PC-3 (cell line): Measurements from ENCODE around the gene TMEM176A. TPM values are rescaled to one million over a fixed set of nuclear protein-coding genes. Genes with fewer than 3 reads are reported as not detected.

Experiments
- ATAC-seq: fragments of 200-7000 bp; cut with Tn5 transposase; 2 replicates; pipeline ENCODE4 v1.9.1; 2020; ENCODE audit warnings: mild to moderate bottlenecking, moderate library complexity
- BruUV-seq: library from RNA; stranded (reverse); fragments of 400-500 nt; replicated peaks from 2 replicates; lab custom pipeline; 2021; lab: Mats Ljungman, UMichigan
- CTCF ChIA-PET: fragments of 300-600 bp; sonication (Branson Sonifier 250); formaldehyde crosslinking; loops from one replicate; lab custom pipeline; 2022; ENCODE audit warnings: antibody characterized with exemption; lab: Charles Lee
- POLR2A ChIA-PET: fragments of 300-600 bp; sonication (Branson Sonifier 250); formaldehyde crosslinking; loops from one replicate; lab custom pipeline; 2022; ENCODE audit warnings: antibody characterized with exemption; ENCODE audit not compliant: unreplicated experiment; lab: Charles Lee
- DNase-seq: peaks from one replicate; pipeline ENCODE4 v3.0.0-alpha.2; 2015
- H2AFZ ChIP-seq: fragments of 300-600 bp; sonication (generic); 2 replicates; pipeline ENCODE4 v1.6.0; 2016; ENCODE audit warnings: antibody characterized with exemption, low read length
- H3F3A ChIP-seq: fragments of 300-600 bp; sonication (generic); one replicate; pipeline ENCODE4 v1.6.0; 2017; ENCODE audit warnings: antibody characterized with exemption, low read length, control low read depth, mild to moderate bottlenecking; ENCODE audit not compliant: unreplicated experiment
- H3K27ac ChIP-seq: fragments of 300-600 bp; sonication (generic); 2 replicates; pipeline ENCODE4 v1.5.1; 2016; ENCODE audit warnings: mild to moderate bottlenecking, low read length
- H3K27me3 ChIP-seq: fragments of 300-600 bp; sonication (generic); 2 replicates; pipeline ENCODE4 v1.6.1; 2016; ENCODE audit warnings: low read length, mixed read lengths
- H3K36me3 ChIP-seq: fragments of 300-600 bp; sonication (generic); 2 replicates; pipeline ENCODE4 v1.6.1; 2016; ENCODE audit warnings: low read depth, mixed run types, low read length, mixed read lengths
- H3K4me1 ChIP-seq: fragments of 300-600 bp; sonication (generic); 2 replicates; pipeline ENCODE4 v1.5.1; 2016; ENCODE audit warnings: low read length; ENCODE audit not compliant: insufficient read depth
- H3K4me2 ChIP-seq: fragments of 300-600 bp; sonication (generic); 2 replicates; pipeline ENCODE4 v1.6.0; 2016; ENCODE audit warnings: low read length
- H3K4me3 ChIP-seq: fragments of 300-600 bp; sonication (generic); 2 replicates; pipeline ENCODE4 v1.5.1; 2016; ENCODE audit warnings: mild to moderate bottlenecking, low read length, mixed read lengths
- H3K79me2 ChIP-seq: fragments of 300-600 bp; sonication (generic); 2 replicates; pipeline ENCODE4 v1.6.1; 2017; ENCODE audit warnings: low read length, mixed read lengths
- H3K9ac ChIP-seq: fragments of 300-600 bp; sonication (generic); 2 replicates; pipeline ENCODE4 v1.6.0; 2016; ENCODE audit warnings: mild to moderate bottlenecking, low read length
- H3K9me2 ChIP-seq: fragments of 300-600 bp; sonication (generic); replicated peaks from 2 replicates; pipeline ENCODE4 v1.6.1; 2016; ENCODE audit warnings: mixed run types, low read length, mixed read lengths
- H3K9me3 ChIP-seq: fragments of 300-600 bp; sonication (generic); 2 replicates; pipeline ENCODE4 v1.6.1; 2016; ENCODE audit warnings: low read length, mixed read lengths
- H4K20me1 ChIP-seq: fragments of 300-600 bp; sonication (generic); 2 replicates; pipeline ENCODE4 v1.6.1; 2016; ENCODE audit warnings: low read length, mixed read lengths
- EZH2 ChIP-seq: fragments of 300-600 bp; sonication (generic); IDR thresholded peaks from one replicate; pipeline ENCODE4 v1.6.1; 2017; ENCODE audit warnings: antibody characterized with exemption, mild to moderate bottlenecking, low read length; ENCODE audit not compliant: unreplicated experiment
- EZH2phosphoT487 ChIP-seq: fragments of 300-600 bp; sonication (generic); IDR thresholded peaks from 2 replicates; pipeline ENCODE4 v1.6.1; 2018; ENCODE audit warnings: mild to moderate bottlenecking, antibody characterized with exemption, low read length, borderline replicate concordance
- intact Hi-C: fragments of 100-400 bp; cut with micrococcal nuclease; formaldehyde crosslinking; loops from 2 replicates; pipeline ENCODE4 v1.9.0; 2023
- total RNA-seq: library from RNA; depleted of rRNA; stranded (reverse); fragments of >200 nt; gene quantifications from 2 replicates; pipeline ENCODE4 v1.2.3, GENCODE V29; 2014
- TF ChIP-seq, protein P1 (sequence below): fragments of 300-600 bp; sonication (generic); conservative IDR thresholded peaks from 2 replicates; pipeline ENCODE4 v1.5.1; 2017; ENCODE audit warnings: antibody characterized with exemption, low read depth, mild to moderate bottlenecking, low read length

The TMEM176A gene
- total RNA-seq, 1 experiment from 2014 or later, result not detected

DNA sequence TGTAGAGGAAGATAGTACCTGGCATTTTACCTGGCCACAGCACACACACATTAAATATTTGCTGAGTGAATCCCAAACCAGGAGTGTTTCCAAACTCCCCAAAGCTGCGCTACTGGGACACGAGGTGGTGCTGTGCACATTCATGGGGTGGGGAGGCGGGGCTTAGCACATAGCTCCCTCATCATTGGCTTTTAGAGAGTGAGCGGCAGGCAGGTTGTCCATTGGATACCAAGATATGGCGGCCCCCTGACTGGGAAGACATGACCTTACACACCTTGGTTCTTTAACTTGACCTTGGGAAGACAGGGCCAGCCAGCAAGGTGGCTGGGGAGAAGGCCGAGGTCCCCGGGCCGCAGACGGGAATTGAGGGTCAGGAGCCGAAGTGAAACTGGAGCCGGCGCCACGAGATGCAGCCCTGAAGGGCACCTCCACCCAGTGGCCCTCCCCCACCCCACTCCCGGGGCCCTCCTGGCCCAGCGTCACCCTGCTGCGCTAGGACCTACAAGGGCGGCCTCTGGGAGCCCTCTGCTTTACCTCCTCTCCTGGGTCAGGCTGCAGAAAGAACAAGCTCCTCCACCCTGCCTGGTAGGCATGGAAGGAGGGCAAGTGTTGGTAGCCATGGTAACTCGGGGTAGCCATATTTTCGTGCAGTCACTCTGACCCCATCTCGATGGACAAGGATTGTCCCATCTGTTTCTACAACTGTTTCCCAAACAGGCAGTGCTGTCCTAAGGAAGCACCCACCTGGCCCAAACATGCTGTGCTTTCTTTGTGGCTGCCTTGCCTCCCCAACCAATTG lies 24.0 kb downstream of the TMEM176A start:
- ATAC-seq (no peak), DNase-seq (no peak)
- TF ChIP-seq, protein P1, sequence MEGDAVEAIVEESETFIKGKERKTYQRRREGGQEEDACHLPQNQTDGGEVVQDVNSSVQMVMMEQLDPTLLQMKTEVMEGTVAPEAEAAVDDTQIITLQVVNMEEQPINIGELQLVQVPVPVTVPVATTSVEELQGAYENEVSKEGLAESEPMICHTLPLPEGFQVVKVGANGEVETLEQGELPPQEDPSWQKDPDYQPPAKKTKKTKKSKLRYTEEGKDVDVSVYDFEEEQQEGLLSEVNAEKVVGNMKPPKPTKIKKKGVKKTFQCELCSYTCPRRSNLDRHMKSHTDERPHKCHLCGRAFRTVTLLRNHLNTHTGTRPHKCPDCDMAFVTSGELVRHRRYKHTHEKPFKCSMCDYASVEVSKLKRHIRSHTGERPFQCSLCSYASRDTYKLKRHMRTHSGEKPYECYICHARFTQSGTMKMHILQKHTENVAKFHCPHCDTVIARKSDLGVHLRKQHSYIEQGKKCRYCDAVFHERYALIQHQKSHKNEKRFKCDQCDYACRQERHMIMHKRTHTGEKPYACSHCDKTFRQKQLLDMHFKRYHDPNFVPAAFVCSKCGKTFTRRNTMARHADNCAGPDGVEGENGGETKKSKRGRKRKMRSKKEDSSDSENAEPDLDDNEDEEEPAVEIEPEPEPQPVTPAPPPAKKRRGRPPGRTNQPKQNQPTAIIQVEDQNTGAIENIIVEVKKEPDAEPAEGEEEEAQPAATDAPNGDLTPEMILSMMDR, result no peak
- no peak for TF ChIP-seq EZH2
- no peaks in the 10 kb centered on the region for H3K9me3 ChIP-seq
- CTCF ChIA-PET, result no interaction called here
- H3K4me3 ChIP-seq, result no peak overlapping the region
- H3F3A ChIP-seq, result no peaks in the 10 kb centered on the region
- H3K9me2 ChIP-seq, result no peaks in the 10 kb centered on the region
- no peaks in the 10 kb centered on the region for H3K79me2 ChIP-seq
- no TSS peak for BruUV-seq
- H4K20me1 ChIP-seq, result no peaks in the 10 kb centered on the region
- H3K27me3 ChIP-seq, result peaks cover 66% of the 10 kb centered on the region
- POLR2A ChIA-PET, result interaction anchor here (0.6 kb wide), 1 partner anchor 112 kb away, joined by 3 read pairs; no protein-coding TSS in a partner anchor
- no peak overlapping the region for H3K9ac ChIP-seq
- intact Hi-C loops, result no loop called here
- H3K27ac ChIP-seq, result no peak overlapping the region
- H3K4me1 ChIP-seq, result no peaks in the 10 kb centered on the region
- H3K4me2 ChIP-seq, result no peak overlapping the region
- H3K36me3 ChIP-seq, result no peaks in the 10 kb centered on the region
- no peak overlapping the region for H2AFZ ChIP-seq

DNA sequence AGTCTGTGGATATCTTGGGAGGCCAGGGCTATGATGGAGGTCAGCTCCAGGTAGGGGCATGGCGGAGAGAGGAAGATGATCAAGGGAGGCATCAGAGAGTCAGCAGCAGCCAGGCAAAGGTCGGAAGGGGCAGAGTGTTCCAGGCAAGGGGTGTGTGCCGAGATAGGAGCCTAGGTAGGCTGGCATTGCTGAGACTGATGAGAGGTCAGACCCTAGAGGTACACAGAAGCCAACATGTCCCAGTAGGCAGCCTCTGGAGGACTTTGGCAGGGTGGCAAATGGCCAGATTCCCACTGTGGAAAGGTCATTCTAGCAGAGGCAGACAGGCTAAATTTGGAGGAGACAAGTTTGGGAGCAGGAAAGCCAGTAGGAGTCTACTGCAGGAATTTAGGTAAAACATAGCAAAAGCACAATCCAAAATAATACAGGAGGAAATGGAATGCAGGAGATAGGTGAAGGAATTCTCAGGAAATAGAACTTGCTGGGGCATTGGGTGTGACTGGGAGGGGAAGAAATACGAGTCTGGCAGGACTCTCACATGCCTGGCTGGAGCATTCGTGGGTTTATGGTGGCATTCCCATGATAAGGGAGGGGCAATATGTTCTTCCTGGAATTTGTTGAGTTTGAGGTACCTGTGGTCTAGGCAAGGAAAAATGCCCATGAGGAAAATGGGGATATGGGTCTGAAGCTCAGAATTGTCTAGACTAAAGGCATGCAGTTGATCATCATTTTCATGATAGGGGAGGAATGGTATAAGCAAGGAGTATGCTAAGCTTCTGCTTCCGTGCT lies 25.7 kb downstream of the TMEM176A start:
- no peaks in the 10 kb centered on the region for H3K79me2 ChIP-seq
- DNase-seq, result no peak
- no TSS peak for BruUV-seq
- POLR2A ChIA-PET, result no interaction called here
- H2AFZ ChIP-seq, result no peak overlapping the region
- H3F3A ChIP-seq, result no peaks in the 10 kb centered on the region
- intact Hi-C loops, result no loop called here
- H4K20me1 ChIP-seq, result no peaks in the 10 kb centered on the region
- no peaks in the 10 kb centered on the region for H3K9me2 ChIP-seq
- H3K9ac ChIP-seq, result no peak overlapping the region
- CTCF ChIA-PET, result no interaction called here
- no peak overlapping the region for H3K27ac ChIP-seq
- no peaks in the 10 kb centered on the region for H3K36me3 ChIP-seq
- ATAC-seq, result no peak
- TF ChIP-seq EZH2 (no peak), EZH2phosphoT487 (no peak)
- TF ChIP-seq, protein P1, result no peak
- H3K27me3 ChIP-seq, result peaks cover 60% of the 10 kb centered on the region
- H3K4me1 ChIP-seq, result no peaks in the 10 kb centered on the region
- H3K4me3 ChIP-seq, result no peak overlapping the region
- no peaks in the 10 kb centered on the region for H3K9me3 ChIP-seq
- no peak overlapping the region for H3K4me2 ChIP-seq

DNA sequence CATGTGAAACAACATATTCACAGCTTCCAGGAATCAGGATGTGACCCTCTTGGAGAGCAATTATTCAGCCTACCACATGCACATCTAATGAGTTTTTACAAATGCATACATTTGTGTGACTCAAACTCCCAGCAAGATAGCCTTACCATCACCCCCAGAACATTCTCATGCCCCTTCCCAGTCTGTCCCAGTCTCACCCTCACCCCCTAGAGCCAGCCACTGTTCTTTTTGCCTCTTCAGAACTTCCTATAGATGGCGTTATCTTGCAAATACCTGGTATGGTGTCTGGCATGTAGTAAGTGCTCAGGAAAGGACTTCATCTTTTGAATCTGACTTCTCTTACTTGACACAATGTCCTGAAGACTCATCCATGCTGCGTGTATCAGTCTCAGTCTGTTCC lies 27.8 kb downstream of the TMEM176A start:
- no peak overlapping the region for H3K4me2 ChIP-seq
- no peak overlapping the region for H3K4me3 ChIP-seq
- H3K79me2 ChIP-seq, result no peaks in the 10 kb centered on the region
- no peaks in the 10 kb centered on the region for H3F3A ChIP-seq
- H3K9me3 ChIP-seq, result no peaks in the 10 kb centered on the region
- BruUV-seq, result no TSS peak
- H3K27ac ChIP-seq, result no peak overlapping the region
- H3K9ac ChIP-seq, result no peak overlapping the region
- DNase-seq, result no peak
- H3K27me3 ChIP-seq, result peaks cover 49% of the 10 kb centered on the region
- H4K20me1 ChIP-seq, result no peaks in the 10 kb centered on the region
- no peaks in the 10 kb centered on the region for H3K36me3 ChIP-seq
- intact Hi-C loops, result no loop called here
- H3K4me1 ChIP-seq, result no peaks in the 10 kb centered on the region
- no peak for ATAC-seq
- ChIA-PET CTCF (no interaction called here), POLR2A (no interaction called here)
- TF ChIP-seq, protein P1, result no peak
- TF ChIP-seq EZH2, result no peak
- no peak for TF ChIP-seq EZH2phosphoT487
- no peaks in the 10 kb centered on the region for H3K9me2 ChIP-seq
- H2AFZ ChIP-seq, result no peak overlapping the region
